GM12878 (cell line): ENCODE measurements around the gene ZBED3. TPM values are rescaled to one million over a fixed set of nuclear protein-coding genes. Genes with fewer than 3 reads are reported as not detected.

Source experiments
- ATAC-seq: fragments of 200-7000 bp; cut with Tn5 transposase; 3 replicates; pipeline ENCODE4 v1.9.1; 2020; ENCODE audit warnings: mild to moderate bottlenecking, moderate library complexity
- BruUV-seq: library from RNA; stranded (reverse); fragments of 400-500 nt; replicated peaks from 2 replicates; lab custom pipeline; 2021; lab: Mats Ljungman, UMichigan
- CTCF ChIA-PET: fragments of 300-600 bp; sonication (Branson Sonifier 250); formaldehyde crosslinking; extraction: SDS; loops from one replicate; lab custom pipeline; 2021; ENCODE audit warnings: inconsistent platforms; lab: Yijun Ruan, JAX
- POLR2A ChIA-PET: fragments of 350-600 bp; formaldehyde crosslinking; extraction: SDS; loops from one replicate; lab custom pipeline; 2021; ENCODE audit warnings: inconsistent platforms; lab: Charles Lee
- RAD21 ChIA-PET: fragments of 300-600 bp; sonication (Branson Sonifier 250); formaldehyde crosslinking; loops from one replicate; lab custom pipeline; 2023; ENCODE audit warnings: antibody characterized with exemption; ENCODE audit not compliant: unreplicated experiment; lab: Charles Lee
- SMC1A ChIA-PET: fragments of 300-600 bp; sonication (Branson Sonifier 250); formaldehyde crosslinking; loops from one replicate; lab custom pipeline; 2023; ENCODE audit not compliant: unreplicated experiment, uncharacterized antibody; lab: Charles Lee
- DNase-seq: peaks from one replicate; pipeline ENCODE4 v3.0.0-alpha.2; 2011; ENCODE audit warnings: low read depth, low spot score
- FAIRE-seq: peaks from 3 replicates; lab custom pipeline; 2011; peaks lifted over from hg19 to GRCh38; lab: Jason Lieb, UNC
- H2AFZ ChIP-seq: 2 replicates; pipeline ENCODE4 v1.6.0; 2011; ENCODE audit warnings: low read depth, low read length, control low read depth; ENCODE audit not compliant: control insufficient read depth
- H3K27ac ChIP-seq: 2 replicates; pipeline ENCODE4 v1.5.1; 2011; ENCODE audit warnings: control low read depth; ENCODE audit not compliant: control insufficient read depth, insufficient read depth
- H3K27me3 ChIP-seq, 2 experiments: replicated peaks in 1 of 2; 2 replicates each; pipeline versions ENCODE4 v1.6.0 to v1.6.1; 2011; ENCODE audit warnings: low read length in 1 of 2; ENCODE audit not compliant: control insufficient read depth in 2 of 2, insufficient read depth in 2 of 2
- H3K36me3 ChIP-seq, 2 experiments: 2 replicates each; pipeline ENCODE4 v1.5.1; 2011; ENCODE audit warnings: low read length in 1 of 2; ENCODE audit not compliant: control insufficient read depth in 2 of 2, insufficient read depth in 2 of 2
- H3K4me1 ChIP-seq: 2 replicates; pipeline ENCODE4 v1.6.1; 2011; ENCODE audit warnings: mild to moderate bottlenecking, low read length, moderate library complexity, mixed read lengths; ENCODE audit not compliant: control insufficient read depth, insufficient read depth
- H3K4me2 ChIP-seq: 2 replicates; pipeline ENCODE4 v1.6.0; 2011; ENCODE audit warnings: control low read depth; ENCODE audit not compliant: control insufficient read depth, insufficient read depth
- H3K4me3 ChIP-seq: fragments of 200-600 bp; sonication (generic); 2 replicates; pipeline ENCODE4 v1.5.1; 2016
- H3K79me2 ChIP-seq: 2 replicates; pipeline ENCODE4 v1.6.0; 2011; ENCODE audit warnings: low read length; ENCODE audit not compliant: control insufficient read depth, insufficient read depth
- H3K9ac ChIP-seq: 2 replicates; pipeline ENCODE4 v1.8.0; 2011; ENCODE audit warnings: low read length, control low read depth, mixed read lengths; ENCODE audit not compliant: control insufficient read depth, insufficient read depth
- H3K9me3 ChIP-seq: replicated peaks from 3 replicates; pipeline ENCODE4 v1.5.1; 2011; ENCODE audit warnings: mild to moderate bottlenecking, low read length; ENCODE audit not compliant: control insufficient read depth, insufficient read depth
- H4K20me1 ChIP-seq: 2 replicates; pipeline ENCODE4 v1.6.0; 2011; ENCODE audit not compliant: control insufficient read depth, insufficient read depth
- CBFB ChIP-seq: IDR thresholded peaks from 2 replicates; pipeline ENCODE4 v1.6.1; 2016; ENCODE audit warnings: antibody characterized with exemption, low read depth
- CEBPZ ChIP-seq: fragments of 150-350 bp; IDR thresholded peaks from 2 replicates; pipeline ENCODE4 v1.6.1; 2016; ENCODE audit warnings: low read depth, low read length
- FOXM1 ChIP-seq: IDR thresholded peaks from 2 replicates; pipeline ENCODE4 v1.6.1; 2012; ENCODE audit warnings: low read depth, mild to moderate bottlenecking, inconsistent platforms, low read length, moderate library complexity
- IKZF1 ChIP-seq: fragments of 450-650 bp; conservative IDR thresholded peaks from 2 replicates; pipeline ENCODE4 v1.6.1; 2017; ENCODE audit warnings: antibody characterized with exemption, mild to moderate bottlenecking
- POLR2AphosphoS2 ChIP-seq: IDR thresholded peaks from 2 replicates; pipeline ENCODE4 v1.6.1; 2011; ENCODE audit warnings: low read depth, mild to moderate bottlenecking, low read length, improper control_type of control experiment, moderate library complexity
- SIN3A ChIP-seq: IDR thresholded peaks from 2 replicates; pipeline ENCODE4 v1.6.1; 2012; ENCODE audit warnings: low read depth, low read length, improper control_type of control experiment
- SMC3 ChIP-seq: IDR thresholded peaks from 2 replicates; pipeline ENCODE4 v1.6.1; 2011; ENCODE audit warnings: low read length, improper control_type of control experiment, borderline replicate concordance
- TBL1XR1 ChIP-seq: IDR thresholded peaks from 2 replicates; pipeline ENCODE4 v1.6.1; 2012; ENCODE audit warnings: low read depth, low read length, improper control_type of control experiment
- WRNIP1 ChIP-seq: IDR thresholded peaks from 2 replicates; pipeline ENCODE4 v1.6.1; 2011; ENCODE audit warnings: low read depth, low read length, improper control_type of control experiment, borderline replicate concordance
- ZBTB40 ChIP-seq: fragments of 450-650 bp; IDR thresholded peaks from 2 replicates; pipeline ENCODE4 v1.6.1; 2016; ENCODE audit warnings: mild to moderate bottlenecking, moderate library complexity, borderline replicate concordance
- WGBS: methylation state at CpG from one replicate; pipeline ENCODE4 v1.1.6; 2016; ENCODE audit warnings: low lambda C conversion rate; ENCODE audit not compliant: insufficient replicate concordance, insufficient coverage; ENCODE audit errors: missing lambda C conversion rate; 5-methylcytosine and 5-hydroxymethylcytosine counted together
- in situ Hi-C: fragments of 300-500 bp; cut with MboI; formaldehyde crosslinking; loops from 9 replicates; pipeline ENCODE4 v1.14.3; 2018; ENCODE audit warnings: mixed read lengths
- intact Hi-C: fragments of 100-400 bp; cut with micrococcal nuclease; formaldehyde crosslinking; loops from one replicate; pipeline ENCODE4 v1.14.2; 2022; ENCODE audit not compliant: unreplicated experiment
- polyA plus RNA-seq, 11 experiments: library from polyadenylated mRNA; depleted of rRNA in 4 of 11; unstranded in 6 of 11; stranded (reverse) in 5 of 11; fragments of >200 nt; fragmentation: Nextera tagmentation in 4 of 11; fragmentation: Illumina TruSeq in 1 of 11; extraction: Ambion mirVana in 4 of 11; extraction: Trizol in 1 of 11; gene quantifications; 1 replicate in 1 of 11; 2 replicates in 10 of 11; pipeline versions ENCODE4 v1.2.1 to v1.2.3, GENCODE V29; 2011 to 2016; ENCODE audit warnings: inconsistent platforms in 2 of 11, missing spikeins in 2 of 11, low read depth in 1 of 11
- total RNA-seq, 4 experiments: library from RNA; depleted of rRNA in 3 of 4; stranded (reverse); fragments of >200 nt in 3 of 4; fragmentation: Illumina TruSeq in 1 of 4; extraction: Trizol in 1 of 4; gene quantifications; 2 replicates each; pipeline versions ENCODE4 v1.2.1 to v1.2.3, GENCODE V29; 2013 to 2021

ZBED3 gene
- total and polyA plus RNA-seq, 10 of the 15 experiments (the other 5 are each of a cell fraction or from before 2014, with no cell fraction given): 1.0 to 16.9 (median 2.5) TPM

- in situ Hi-C loops: no loop called here
- Histone ChIP-seq H3K27me3 (no peaks in the 10 kb centered on the region), H3K4me3 (no peak overlapping the region), H3K4me1 (no peaks in the 10 kb centered on the region), H3K9me3 (no peaks in the 10 kb centered on the region), H4K20me1 (no peaks in the 10 kb centered on the region), H2AFZ (no peak overlapping the region), H3K9ac (no peak overlapping the region), H3K4me2 (no peak overlapping the region), H3K36me3 (no peaks in the 10 kb centered on the region), H3K79me2 (no peaks in the 10 kb centered on the region), H3K27ac (no peak overlapping the region)
- POLR2A ChIA-PET: interaction anchor here (0.7 kb wide), 1 partner anchor 336 kb away, joined by 6 read pairs; no protein-coding TSS in a partner anchor
- WGBS: 95% methylated on average over 1 of the region's 1 CpG
- SMC1A ChIA-PET: no interaction called here
- CTCF ChIA-PET: interaction anchor here (0.6 to 1.3 kb wide), 2 partner anchors 49 to 1135 kb away, joined by 3 read pairs; no protein-coding TSS in a partner anchor
- ATAC-seq (no peak), DNase-seq (no peak), FAIRE-seq (no peak)
- RAD21 ChIA-PET: no interaction called here
- intact Hi-C loops: no loop called here
- TF ChIP-seq ZBTB40: no peak
- TF ChIP-seq WRNIP1: no peak
- no peak for TF ChIP-seq TBL1XR1
- no peak for TF ChIP-seq CBFB
- TF ChIP-seq CEBPZ: no peak
- no peak for TF ChIP-seq POLR2AphosphoS2
- no peak for TF ChIP-seq SIN3A
- no peak for TF ChIP-seq IKZF1
- TF ChIP-seq FOXM1: no peak
- TF ChIP-seq SMC3: no peak
- no TSS peak for BruUV-seq
Observed at GRCh38 chr5:77082280-77082679, 4.8 kb downstream of the ZBED3 start.
